Ishikawa (cell line): Measurements from ENCODE around the gene MRPS24.

ENCODE experiments used
- CEBPB ChIP-seq: IDR thresholded peaks from 2 replicates; pipeline ENCODE4 v1.6.1; 2012
- CREB1 ChIP-seq: IDR thresholded peaks from 2 replicates; pipeline ENCODE4 v1.6.1; 2012; ENCODE audit warnings: low read depth
- EGR1 ChIP-seq: IDR thresholded peaks from 2 replicates; pipeline ENCODE4 v1.6.1; 2012
- EP300 ChIP-seq: IDR thresholded peaks from 2 replicates; pipeline ENCODE4 v1.6.1; 2012; ENCODE audit warnings: borderline replicate concordance
- RAD21 ChIP-seq: IDR thresholded peaks from 2 replicates; pipeline ENCODE4 v1.6.1; 2012; ENCODE audit warnings: low read depth
- TAF1 ChIP-seq: IDR thresholded peaks from 2 replicates; pipeline ENCODE4 v1.6.1; 2012; ENCODE audit warnings: low read depth, mild to moderate bottlenecking
- TCF12 ChIP-seq: IDR thresholded peaks from 2 replicates; pipeline ENCODE4 v1.6.1; 2012; ENCODE audit warnings: low read depth
- TEAD4 ChIP-seq: IDR thresholded peaks from 2 replicates; pipeline ENCODE4 v1.6.1; 2012
- YY1 ChIP-seq: IDR thresholded peaks from 2 replicates; pipeline ENCODE4 v1.6.1; 2012; ENCODE audit warnings: low read depth
- ZBTB7A ChIP-seq: IDR thresholded peaks from 2 replicates; pipeline ENCODE4 v1.6.1; 2012; ENCODE audit warnings: low read depth
- TF ChIP-seq, protein P1 (sequence below): IDR thresholded peaks from 2 replicates; pipeline ENCODE4 v1.6.1; 2012; ENCODE audit warnings: low read depth, mild to moderate bottlenecking
- TF ChIP-seq, protein P2 (sequence below): IDR thresholded peaks from 2 replicates; pipeline ENCODE4 v1.6.1; 2012

DNA sequence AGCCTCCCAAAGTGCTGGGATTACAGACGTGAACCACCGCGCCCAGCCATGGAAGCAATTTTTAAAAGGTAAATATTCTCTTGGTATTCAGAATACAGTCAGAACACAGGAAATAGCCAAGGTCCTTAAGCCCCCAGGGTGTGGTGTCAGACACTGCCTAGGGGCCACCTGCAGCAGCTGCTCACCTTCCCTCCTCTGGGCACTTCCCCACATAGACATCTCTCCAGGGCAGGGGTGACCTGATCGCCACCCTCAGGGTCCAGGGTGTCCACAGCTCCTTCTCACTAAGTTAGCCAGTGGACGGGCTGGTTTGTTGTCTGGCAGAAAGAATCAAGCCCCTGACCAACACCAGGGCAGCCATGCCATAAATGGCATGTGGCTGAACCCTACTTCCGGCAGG, 21.2 kb upstream of the MRPS24 start:
- no peak for TF ChIP-seq YY1
- TF ChIP-seq EP300 = no peak
- TF ChIP-seq, protein P1, sequence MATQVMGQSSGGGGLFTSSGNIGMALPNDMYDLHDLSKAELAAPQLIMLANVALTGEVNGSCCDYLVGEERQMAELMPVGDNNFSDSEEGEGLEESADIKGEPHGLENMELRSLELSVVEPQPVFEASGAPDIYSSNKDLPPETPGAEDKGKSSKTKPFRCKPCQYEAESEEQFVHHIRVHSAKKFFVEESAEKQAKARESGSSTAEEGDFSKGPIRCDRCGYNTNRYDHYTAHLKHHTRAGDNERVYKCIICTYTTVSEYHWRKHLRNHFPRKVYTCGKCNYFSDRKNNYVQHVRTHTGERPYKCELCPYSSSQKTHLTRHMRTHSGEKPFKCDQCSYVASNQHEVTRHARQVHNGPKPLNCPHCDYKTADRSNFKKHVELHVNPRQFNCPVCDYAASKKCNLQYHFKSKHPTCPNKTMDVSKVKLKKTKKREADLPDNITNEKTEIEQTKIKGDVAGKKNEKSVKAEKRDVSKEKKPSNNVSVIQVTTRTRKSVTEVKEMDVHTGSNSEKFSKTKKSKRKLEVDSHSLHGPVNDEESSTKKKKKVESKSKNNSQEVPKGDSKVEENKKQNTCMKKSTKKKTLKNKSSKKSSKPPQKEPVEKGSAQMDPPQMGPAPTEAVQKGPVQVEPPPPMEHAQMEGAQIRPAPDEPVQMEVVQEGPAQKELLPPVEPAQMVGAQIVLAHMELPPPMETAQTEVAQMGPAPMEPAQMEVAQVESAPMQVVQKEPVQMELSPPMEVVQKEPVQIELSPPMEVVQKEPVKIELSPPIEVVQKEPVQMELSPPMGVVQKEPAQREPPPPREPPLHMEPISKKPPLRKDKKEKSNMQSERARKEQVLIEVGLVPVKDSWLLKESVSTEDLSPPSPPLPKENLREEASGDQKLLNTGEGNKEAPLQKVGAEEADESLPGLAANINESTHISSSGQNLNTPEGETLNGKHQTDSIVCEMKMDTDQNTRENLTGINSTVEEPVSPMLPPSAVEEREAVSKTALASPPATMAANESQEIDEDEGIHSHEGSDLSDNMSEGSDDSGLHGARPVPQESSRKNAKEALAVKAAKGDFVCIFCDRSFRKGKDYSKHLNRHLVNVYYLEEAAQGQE = no peak
- no peak for TF ChIP-seq TAF1
- no peak for TF ChIP-seq EGR1
- TF ChIP-seq, protein P2, sequence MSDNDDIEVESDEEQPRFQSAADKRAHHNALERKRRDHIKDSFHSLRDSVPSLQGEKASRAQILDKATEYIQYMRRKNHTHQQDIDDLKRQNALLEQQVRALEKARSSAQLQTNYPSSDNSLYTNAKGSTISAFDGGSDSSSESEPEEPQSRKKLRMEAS = no peak
- TF ChIP-seq ZBTB7A = no peak
- TF ChIP-seq TEAD4 = no peak
- no peak for TF ChIP-seq CEBPB
- TF ChIP-seq TCF12 = no peak
- no peak for TF ChIP-seq RAD21
- TF ChIP-seq CREB1 = no peak
